Left ventricle myocardium superior (tissue), 1 donor: Measurements from ENCODE around the gene TPM4. TPM values are rescaled to one million over a fixed set of nuclear protein-coding genes. Genes with fewer than 3 reads are reported as not detected.
"Not testable (repeated sequence)": the region's sequence is repeated elsewhere in the genome, so short reads cannot be mapped to it uniquely, and the experiment has no call there.

Source experiments
- ATAC-seq: fragments of 200-7000 bp; cut with Tn5 transposase; one replicate; pipeline ENCODE4 v1.9.1; 2020; ENCODE audit warnings: mild to moderate bottlenecking, moderate library complexity
- DNase-seq: peaks from one replicate; pipeline ENCODE4 v3.0.0-alpha.2; 2020
- intact Hi-C: fragments of 100-400 bp; cut with micrococcal nuclease; formaldehyde crosslinking; loops from one replicate; pipeline ENCODE4 v1.11.0; 2022
- long read RNA-seq: library from polyadenylated mRNA; unstranded; transcript quantifications from one replicate; pipeline ENCODE4 v2.0.0, GENCODE V29; 2021
- total RNA-seq: library from RNA; stranded (reverse); fragmentation: NEBNext Ultra II Directional; extraction: Animal tissue kit (Norgen Biotek cat#: 25700); gene quantifications from one replicate; pipeline ENCODE4 v1.2.1, GENCODE V29; 2021
- donor health status: DM: no; HTN: yes; CAD: no; lungs with severe emphysema.

TPM4 gene
- total RNA-seq = 72.6 TPM
- long read RNA-seq, transcript TPM4-201 (8 exons, 2,666 nt) = major isoform, 109 of 201 reads
- long read RNA-seq, transcript TPM4-213 (1 exons, 2,672 nt) = minor isoform, 9 of 201 reads
- long read RNA-seq, partial matches to known transcripts = 74 of 201 reads
- long read RNA-seq, other reads (novel, unspliced or antisense) = 9 of 201 reads

- intact Hi-C loops = no loop called here
- DNase-seq = peak; percentile 94
- peak; percentile 89 for ATAC-seq
These were observed at the start of gene TPM4 for GRCh38 chr19:16076154-16076957. TSS of gene TPM4 (plus strand) at chr19:16076495. CDS start at chr19:16076566, 71 bp downstream.

DNA sequence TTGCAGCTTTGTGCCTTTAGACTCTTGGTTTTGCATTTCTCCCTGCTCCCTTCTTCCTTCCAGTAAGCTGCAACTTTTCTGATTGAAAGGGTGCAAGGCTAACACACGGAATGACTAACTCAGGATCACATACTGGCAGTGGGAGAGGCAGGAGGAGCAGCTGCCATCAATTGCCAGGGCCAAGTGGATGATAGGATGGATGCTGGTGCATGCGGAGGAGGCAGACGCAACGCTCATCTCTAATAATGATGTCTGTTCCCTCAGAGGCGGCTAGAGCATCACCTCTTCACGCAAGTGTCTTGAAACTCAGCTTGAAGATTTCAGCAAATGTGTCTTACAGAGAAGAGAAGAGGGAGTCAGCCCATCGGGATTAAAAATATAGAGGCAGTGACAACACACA, 49.5 kb upstream of the TPM4 start:
- intact Hi-C loops = no loop called here
- no peak for ATAC-seq
- no peak for DNase-seq

- intact Hi-C loops = no loop called here
- ATAC-seq = no peak
These were observed 48.8 kb upstream of the TPM4 start for GRCh38 chr19:16027528-16027927.

DNA sequence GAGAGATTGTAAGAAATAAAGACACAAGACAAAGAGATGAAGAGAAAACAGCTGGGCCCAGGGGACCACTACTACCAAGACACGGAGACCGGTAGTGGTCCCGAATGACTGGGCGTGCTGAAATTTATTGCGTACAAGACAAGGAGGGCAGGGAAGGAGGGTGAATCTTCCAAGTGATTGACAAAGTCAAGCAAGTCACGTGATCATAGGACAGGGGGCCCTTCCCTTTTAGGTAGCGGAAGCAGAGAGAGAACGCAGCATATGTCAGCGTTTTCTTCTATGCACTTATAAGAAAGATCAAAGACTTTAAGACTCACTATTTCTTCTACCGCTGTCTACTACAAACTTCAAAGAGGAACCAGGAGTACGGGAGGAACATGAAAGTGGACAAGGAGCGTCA, 46.1 kb upstream of the TPM4 start:
- DNase-seq, intact Hi-C loops, ATAC-seq: not testable (repeated sequence)

More at GRCh38 chr19:16027528-16027927, 48.8 kb upstream of the TPM4 start:
- no peak for DNase-seq

GRCh38 chr19:16030964-16031871, 45.1 kb upstream of the TPM4 start:
- no peak for DNase-seq
- ATAC-seq = no peak
- intact Hi-C loops = no loop called here

- ATAC-seq (no peak), DNase-seq (no peak)
- intact Hi-C loops = no loop called here
These were observed 44.5 kb upstream of the TPM4 start for GRCh38 chr19:16031872-16032200.

DNA sequence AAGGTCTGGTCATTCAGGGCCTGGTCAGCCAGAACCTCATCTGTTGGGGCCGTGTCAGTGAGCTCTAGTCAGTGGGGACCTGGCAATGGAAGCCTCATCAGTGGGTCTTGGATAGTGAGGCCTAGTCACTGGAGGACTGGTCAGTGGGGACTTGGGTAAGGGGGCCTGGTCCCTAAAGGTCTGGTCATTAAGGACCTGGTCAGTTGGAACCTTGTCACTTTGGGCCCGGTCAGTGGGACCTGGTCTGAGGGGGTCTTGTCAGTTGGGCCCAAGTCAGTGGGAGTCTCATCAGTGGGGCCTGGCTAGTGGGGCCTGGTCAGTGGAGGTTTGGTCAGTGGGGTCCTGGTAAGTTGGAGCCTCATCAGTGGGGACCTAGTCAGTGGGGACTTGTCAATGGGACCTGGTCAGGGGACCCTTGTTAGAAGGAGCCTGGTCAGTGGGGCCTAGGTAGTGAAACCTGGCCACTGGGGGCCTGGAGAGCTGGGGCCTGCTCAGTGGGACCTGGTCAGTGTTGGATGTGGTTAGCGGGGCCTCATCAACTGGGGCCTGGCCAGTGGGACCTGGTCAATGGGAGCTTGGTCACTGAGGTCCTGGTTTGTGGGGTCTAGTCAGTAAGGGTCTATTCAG, 43.7 kb upstream of the TPM4 start:
- DNase-seq (no peak), ATAC-seq (no peak)
- intact Hi-C loops = no loop called here

GRCh38 chr19:16033136-16033530, 43.2 kb upstream of the TPM4 start:
- DNase-seq (no peak), ATAC-seq (no peak)
- intact Hi-C loops = no loop called here

DNA sequence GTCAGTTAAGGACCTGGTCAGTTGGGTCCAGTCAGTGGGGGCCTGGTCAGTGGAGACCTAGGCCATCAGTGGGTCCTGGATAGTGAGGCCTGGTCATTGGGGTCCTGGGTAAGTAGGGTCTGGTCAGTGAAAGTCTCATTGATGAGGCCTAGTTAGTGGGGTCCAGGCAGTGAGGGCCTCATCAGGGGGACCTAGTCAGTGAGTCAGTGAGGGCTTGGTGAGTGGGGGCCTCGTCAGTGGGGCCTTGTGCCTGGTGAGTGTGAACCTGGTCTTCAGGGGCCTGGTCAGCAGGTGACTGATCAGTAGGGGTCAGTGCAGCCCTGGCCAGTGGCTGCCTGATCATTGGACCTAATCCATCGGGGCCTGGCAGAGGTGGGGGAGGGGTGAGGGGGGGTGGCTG, 42.6 kb upstream of the TPM4 start:
- intact Hi-C loops = no loop called here
- DNase-seq = no peak
- ATAC-seq = no peak

GRCh38 chr19:16034180-16034579, 42.1 kb upstream of the TPM4 start:
- DNase-seq (no peak), ATAC-seq (no peak)
- intact Hi-C loops = no loop called here

DNA sequence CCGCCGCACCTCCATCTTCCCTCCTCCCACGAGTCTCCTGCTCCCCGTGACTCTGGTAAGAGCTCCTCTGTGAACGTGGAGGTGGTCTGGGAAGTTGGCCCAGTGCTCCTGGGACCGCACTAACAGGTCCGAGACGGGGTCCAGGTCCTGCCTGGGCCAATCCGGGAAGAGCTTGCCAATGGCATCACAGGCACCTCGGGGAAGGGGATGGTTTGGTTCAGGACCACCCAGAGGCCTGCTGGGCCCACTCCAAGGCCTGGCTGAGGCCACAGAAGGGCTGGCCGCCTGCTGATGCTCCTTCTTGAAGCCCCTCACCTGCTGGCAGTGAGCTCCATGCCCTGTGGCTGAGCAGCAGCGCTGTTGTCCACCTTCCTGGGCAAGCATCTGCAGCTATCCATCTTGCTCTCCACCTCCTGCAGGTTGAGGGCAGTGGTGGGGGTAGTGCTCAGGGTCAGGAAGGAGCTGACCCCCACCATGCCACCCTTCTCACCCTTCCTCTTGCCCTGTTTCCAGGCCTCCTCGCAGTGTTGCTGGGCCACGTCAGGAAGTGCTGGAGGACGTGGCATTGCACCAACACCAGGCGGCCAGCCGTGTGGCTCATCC, 41.2 kb upstream of the TPM4 start:
- DNase-seq (no peak), ATAC-seq (no peak)
- intact Hi-C loops = no loop called here

- no peak for ATAC-seq
- intact Hi-C loops = no loop called here
- no peak for DNase-seq
These were observed 40.5 kb upstream of the TPM4 start for GRCh38 chr19:16035601-16036297.

DNA sequence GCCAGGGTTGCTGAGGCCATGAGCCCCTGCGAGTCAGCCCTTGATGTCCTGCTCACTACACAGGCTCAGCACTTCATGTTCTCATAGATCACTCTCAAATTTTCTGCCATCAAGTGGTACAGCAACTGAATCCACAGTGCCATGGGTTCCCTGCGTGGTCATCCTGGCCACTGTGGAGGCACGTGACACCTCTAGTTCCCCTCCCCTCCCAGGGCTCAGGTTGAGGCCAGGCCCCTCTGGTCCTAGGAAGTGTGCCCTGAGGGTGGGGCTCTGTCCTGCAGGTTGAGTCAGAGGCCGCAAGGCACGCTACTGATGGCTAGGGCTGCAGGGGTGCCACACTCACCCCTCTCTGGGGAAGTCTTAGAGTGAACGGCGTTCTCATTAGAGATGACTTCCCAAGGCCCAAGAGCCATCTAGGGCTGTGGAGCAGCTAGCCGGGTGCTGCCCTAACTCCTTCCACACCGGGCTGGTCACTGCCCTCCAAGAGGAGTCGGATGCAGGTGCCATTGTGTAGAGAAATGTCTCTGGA, 39.8 kb upstream of the TPM4 start:
- DNase-seq = no peak
- intact Hi-C loops = no loop called here

GRCh38 chr19:16036941-16037340, 39.4 kb upstream of the TPM4 start:
- no peak for DNase-seq
- intact Hi-C loops = no loop called here
- no peak for ATAC-seq

More for the DNA sequence above, 39.8 kb upstream of the TPM4 start:
- ATAC-seq = no peak

- intact Hi-C loops = no loop called here
- DNase-seq (no peak), ATAC-seq (no peak)
These were observed 38.7 kb upstream of the TPM4 start for GRCh38 chr19:16037424-16038195.

GRCh38 chr19:16038196-16038695, 38.0 kb upstream of the TPM4 start:
- DNase-seq (no peak), ATAC-seq (no peak)
- intact Hi-C loops = no loop called here

- intact Hi-C loops = no loop called here
- DNase-seq = no peak
- no peak for ATAC-seq
These were observed 37.2 kb upstream of the TPM4 start for GRCh38 chr19:16039081-16039480.

DNA sequence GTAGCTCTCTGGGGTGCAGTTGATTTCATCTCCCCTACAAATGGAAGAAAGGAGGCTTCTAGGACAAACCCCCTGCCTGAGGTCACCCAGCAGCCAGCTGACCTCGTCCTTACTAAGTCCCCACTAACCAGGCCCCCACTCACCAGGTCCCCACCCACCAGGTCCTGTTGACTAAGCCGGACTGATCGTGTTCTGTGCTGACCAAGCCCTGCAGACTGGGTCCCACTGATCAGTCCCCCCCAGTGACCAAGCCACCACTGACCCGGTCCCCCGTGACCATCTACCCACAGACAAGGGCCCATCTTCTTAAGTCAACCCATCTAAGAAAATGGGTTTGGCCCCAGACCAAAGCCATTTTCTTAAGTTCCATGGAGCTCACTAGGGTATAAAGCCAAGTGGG, 36.8 kb upstream of the TPM4 start:
- ATAC-seq (no peak), DNase-seq (no peak)
- intact Hi-C loops = no loop called here
